ENCODE measurements around the gene EOGT. TPM values are rescaled to one million over a fixed set of nuclear protein-coding genes. Genes with fewer than 3 reads are reported as not detected.

The EOGT gene
- total RNA-seq, 1 donor from 2014 or later: 8.4 TPM

GRCh38 chr3:68936856-68937255, 76.6 kb downstream of the EOGT start:
- Mint-ChIP-seq H3K4me3 (no peak overlapping the region), H3K4me1 (ENCODE audit: unreplicated experiment) (no peaks in the 10 kb centered on the region), H3K36me3 (no peaks in the 10 kb centered on the region), H3K27ac (no peak overlapping the region), H3K27me3 (peaks cover 48% of the 10 kb centered on the region), H3K9me3 (no peaks in the 10 kb centered on the region)
- no peak for DNase-seq (ENCODE audit: extremely low spot score, unreplicated experiment)
- TF ChIP-seq, protein P1, sequence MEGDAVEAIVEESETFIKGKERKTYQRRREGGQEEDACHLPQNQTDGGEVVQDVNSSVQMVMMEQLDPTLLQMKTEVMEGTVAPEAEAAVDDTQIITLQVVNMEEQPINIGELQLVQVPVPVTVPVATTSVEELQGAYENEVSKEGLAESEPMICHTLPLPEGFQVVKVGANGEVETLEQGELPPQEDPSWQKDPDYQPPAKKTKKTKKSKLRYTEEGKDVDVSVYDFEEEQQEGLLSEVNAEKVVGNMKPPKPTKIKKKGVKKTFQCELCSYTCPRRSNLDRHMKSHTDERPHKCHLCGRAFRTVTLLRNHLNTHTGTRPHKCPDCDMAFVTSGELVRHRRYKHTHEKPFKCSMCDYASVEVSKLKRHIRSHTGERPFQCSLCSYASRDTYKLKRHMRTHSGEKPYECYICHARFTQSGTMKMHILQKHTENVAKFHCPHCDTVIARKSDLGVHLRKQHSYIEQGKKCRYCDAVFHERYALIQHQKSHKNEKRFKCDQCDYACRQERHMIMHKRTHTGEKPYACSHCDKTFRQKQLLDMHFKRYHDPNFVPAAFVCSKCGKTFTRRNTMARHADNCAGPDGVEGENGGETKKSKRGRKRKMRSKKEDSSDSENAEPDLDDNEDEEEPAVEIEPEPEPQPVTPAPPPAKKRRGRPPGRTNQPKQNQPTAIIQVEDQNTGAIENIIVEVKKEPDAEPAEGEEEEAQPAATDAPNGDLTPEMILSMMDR (conservative IDR thresholded peaks at IDR 0.05): no peak

DNA sequence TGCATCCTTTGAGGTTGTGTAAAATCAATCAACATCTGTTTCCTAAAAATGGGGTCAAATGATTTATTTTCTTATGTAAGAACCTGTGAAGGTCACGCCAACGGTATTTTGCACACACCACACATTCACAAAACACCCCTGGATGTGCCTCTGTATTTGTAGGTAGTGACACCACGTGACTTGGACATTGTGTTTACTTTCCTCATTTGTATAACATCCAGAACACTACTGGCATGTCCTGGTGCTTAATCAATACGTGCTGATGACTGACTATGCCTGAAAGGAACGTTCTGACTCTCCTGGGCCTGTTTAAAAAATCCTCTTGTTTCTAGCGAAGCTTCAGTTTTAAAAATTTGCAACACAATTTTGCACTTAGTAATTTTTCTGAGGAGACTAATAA, 77.7 kb downstream of the EOGT start:
- no peak overlapping the region for H3K4me3 Mint-ChIP-seq
- H3K36me3 Mint-ChIP-seq: no peaks in the 10 kb centered on the region
- no peak overlapping the region for H3K27ac Mint-ChIP-seq
- no peaks in the 10 kb centered on the region for H3K4me1 Mint-ChIP-seq (ENCODE audit: unreplicated experiment)
- TF ChIP-seq, protein P1 (conservative IDR thresholded peaks at IDR 0.05): no peak
- no peak for DNase-seq (ENCODE audit: extremely low spot score, unreplicated experiment)
- H3K9me3 Mint-ChIP-seq: no peaks in the 10 kb centered on the region
- peaks cover 55% of the 10 kb centered on the region for H3K27me3 Mint-ChIP-seq

GRCh38 chr3:68931406-68932149, 81.9 kb downstream of the EOGT start:
- peak overlapping the region; percentile 76 for H3K4me3 Mint-ChIP-seq
- no peaks in the 10 kb centered on the region for H3K36me3 Mint-ChIP-seq
- H3K27me3 Mint-ChIP-seq: peaks cover 85% of the 10 kb centered on the region
- no peaks in the 10 kb centered on the region for H3K9me3 Mint-ChIP-seq
- H3K4me1 Mint-ChIP-seq (ENCODE audit: unreplicated experiment): no peaks in the 10 kb centered on the region
- H3K27ac Mint-ChIP-seq: no peak overlapping the region
- TF ChIP-seq, protein P1 (conservative IDR thresholded peaks at IDR 0.05): no peak
- no peak for DNase-seq (ENCODE audit: extremely low spot score, unreplicated experiment)

Small RNA genes lying within 50 kb of the gene (microRNA-seq; reads per million reads assigned to microRNA genes)
- not detected for gene MIR3136

Other genes with a start within 250 kb of the EOGT start
- 0.31 and 0.63 TPM in 2 replicates for gene TAFA4, start 81.1 kb downstream of the EOGT start, total RNA-seq (ENCODE audit: low replicate concordance)
- gene TMF1, start 38.6 kb upstream of the EOGT start, total RNA-seq (ENCODE audit: low replicate concordance): 34.6 and 47.6 TPM in 2 replicates
- 55.4 and 68.5 TPM in 2 replicates for gene UBA3, start 66.7 kb upstream of the EOGT start, total RNA-seq (ENCODE audit: low replicate concordance)
- gene ARL6IP5, start 71.3 kb upstream of the EOGT start, total RNA-seq (ENCODE audit: low replicate concordance): 38.5 and 49.2 TPM in 2 replicates
- 0.12 TPM in 1 of 2 replicates, not detected in the other for gene LMOD3, start 108.9 kb upstream of the EOGT start, total RNA-seq (ENCODE audit: low replicate concordance)